ENCODE results near the gene ATP6V0A1. TPM values are rescaled to one million over a fixed set of nuclear protein-coding genes. Genes with fewer than 3 reads are reported as not detected.

Gene ATP6V0A1
- total and polyA plus RNA-seq, 2 of the 4 experiments (the other 2 are of a cell fraction) = 18.8 to 34.0 TPM

GRCh38 chr17:42519546-42520491 lies 61.1 kb downstream of the ATP6V0A1 start (continued):
- TF ChIP-seq NFE2L2 (IDR thresholded peaks at IDR 0.05; ENCODE audit: low read depth, low read length) (peak; percentile 55; the same call in 1 of the 2 replicates), MXI1 (IDR thresholded peaks at IDR 0.05; ENCODE audit: borderline replicate concordance, low read depth, low read length) (no peak), RCOR1 (IDR thresholded peaks at IDR 0.05; ENCODE audit: insufficient replicate concordance, low read length) (peak; percentile 38), BHLHE40 (IDR thresholded peaks at IDR 0.05; ENCODE audit: low read depth, low read length) (peak; percentile 94)

Data from IMR-90 (cell line).